Heart left ventricle (tissue), 13 donors: Measurements from ENCODE around the gene SLC2A10.

Source experiments
- CTCF ChIP-seq, 12 donors: fragments of 200-600 bp; sonication (generic) in 4 of 12; IDR thresholded peaks; one replicate each; pipeline versions ENCODE4 v1.5.0 to v1.8.0; 2018 to 2022; ENCODE audit warnings: antibody characterized with exemption in 12 of 12, mild to moderate bottlenecking in 5 of 12
- POLR2A ChIP-seq, 2 donors: fragments of 450-650 bp; IDR thresholded peaks; one replicate each; pipeline ENCODE4 v1.6.1; 2017; ENCODE audit warnings: antibody characterized with exemption in 2 of 2, mild to moderate bottlenecking in 2 of 2, moderate library complexity in 2 of 2
- donor health status: ischemic (EF 13 %, LVEDD 7.1; RV severe dilation, severe dysfunction).
- donor health status: DM: no; HTN: yes; CAD: no.
- donor health status: DM: no; HTN: no; CAD: no.
- donor health status: ischemic (EF 25% LVEDD 6.9; RV normal size, moderate dysfunction).
- donor health status: ischemic (EF 25% LVEDD 5.7; RV mildly dilated, moderate dysfunction).
- donor health status: ischemic (EF 35%, LVEDD 5.7; RV mildly dilated, moderate dysfunction).
- donor health status: nonischemic (EF 11% LVEDD 7.7; RV severe dilation, severe dysfunction).
- donor health status: DM: yes; HTN: yes; CAD: no.
- donor health status: PGD.
- donor health status: ischemic (EF 29% LVEDD 5.4; RV normal size, mild dysfunction).
- donor health status: nonischemic (EF 23%, LVEDD 6.1; RV moderate dilation, normal function).

GRCh38 chr20:46683011-46683667 lies 26.3 kb upstream of the SLC2A10 start:
- TF ChIP-seq CTCF (IDR thresholded peaks at IDR 0.05), result no peak
- TF ChIP-seq POLR2A (IDR thresholded peaks at IDR 0.05), result no peak
